Mesenteric fat pad (tissue), 1 donor: Measurements from ENCODE around the gene DNM2. TPM values are rescaled to one million over a fixed set of nuclear protein-coding genes. Genes with fewer than 3 reads are reported as not detected.
A peak's percentile ranks its signal among the peaks of the same experiment; 100 is the strongest.
"Not testable (repeated sequence)": the region's sequence is repeated elsewhere in the genome, so short reads cannot be mapped to it uniquely, and the experiment has no call there.

Source experiments
- DNase-seq: peaks from one replicate; pipeline ENCODE4 v3.0.0-alpha.2; 2020; ENCODE audit warnings: low spot score
- total RNA-seq: library from RNA; stranded (reverse); fragmentation: NEBNext Ultra II Directional; extraction: Animal tissue kit (Norgen Biotek cat#: 25700); gene quantifications from one replicate; pipeline ENCODE4 v1.2.1, GENCODE V29; 2021
- donor health status: DM: yes; HTN: yes; CAD: no.

Gene DNM2
- total RNA-seq, 1 donor from 2014 or later, result 134 TPM

DNA sequence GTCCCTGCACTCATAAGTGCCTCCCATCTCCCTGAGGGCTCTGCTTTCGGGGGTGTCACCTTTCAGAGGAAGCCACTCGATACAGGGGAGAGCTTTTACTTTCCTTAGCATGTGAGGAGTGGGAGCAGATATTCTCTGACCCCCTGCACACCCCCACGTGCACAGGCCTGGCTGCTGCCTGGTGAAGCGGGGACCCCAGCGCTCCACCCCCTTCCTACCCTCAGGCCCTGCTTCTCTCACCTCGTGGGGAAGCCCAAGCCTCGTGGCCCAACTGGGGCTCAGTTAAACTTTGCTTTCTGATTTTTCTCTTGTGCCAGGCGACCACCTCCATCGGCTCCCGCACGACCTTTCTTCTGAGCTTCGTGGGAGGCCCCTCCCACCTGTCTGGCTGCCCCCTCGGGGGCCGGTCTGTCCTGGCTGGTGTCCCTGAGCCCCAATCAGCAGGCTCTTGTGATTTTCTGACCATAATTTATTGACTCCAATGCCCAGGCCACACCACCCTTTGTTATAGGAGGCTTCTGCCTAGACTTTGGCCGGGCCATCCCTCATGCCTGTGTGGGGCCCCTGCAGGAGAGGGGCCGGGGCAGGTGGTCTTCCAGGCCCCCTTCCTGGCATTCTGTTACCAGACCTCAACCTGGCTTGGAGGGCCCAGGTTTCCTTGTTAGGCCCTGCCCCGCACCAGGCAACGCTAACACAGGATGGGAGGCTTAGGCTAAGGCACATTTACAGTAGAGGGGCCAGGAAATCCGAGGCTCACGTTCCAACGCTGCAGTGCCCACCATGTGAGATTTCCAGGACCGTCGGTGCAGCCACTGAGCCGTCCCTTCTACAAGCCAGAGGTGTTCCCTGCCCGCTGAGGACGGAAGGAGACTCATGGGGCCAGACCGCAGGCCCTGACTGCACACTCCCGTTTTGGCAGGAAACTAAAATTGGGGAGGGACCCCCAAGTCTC is 114.4 kb downstream of the DNM2 start:
- DNase-seq, result no peak

DNA sequence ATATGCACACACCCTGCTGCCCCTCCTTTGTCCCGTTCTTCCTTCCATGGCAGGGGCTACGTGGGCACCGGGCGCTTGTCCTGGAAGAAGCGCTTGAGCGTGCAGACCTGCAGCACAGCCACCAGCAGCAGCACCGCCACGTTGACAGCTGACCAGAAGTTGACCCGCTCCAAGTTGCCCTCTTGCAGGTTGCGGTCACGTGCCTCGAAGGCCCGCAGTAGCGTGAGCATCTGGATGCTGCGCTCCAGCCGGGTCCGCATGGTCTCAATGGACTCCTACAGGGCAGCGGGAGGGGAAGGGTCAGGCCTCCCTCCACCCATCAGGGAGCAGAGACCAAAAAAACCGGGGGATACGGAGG is 115.0 kb downstream of the DNM2 start:
- DNase-seq, result no peak

DNA sequence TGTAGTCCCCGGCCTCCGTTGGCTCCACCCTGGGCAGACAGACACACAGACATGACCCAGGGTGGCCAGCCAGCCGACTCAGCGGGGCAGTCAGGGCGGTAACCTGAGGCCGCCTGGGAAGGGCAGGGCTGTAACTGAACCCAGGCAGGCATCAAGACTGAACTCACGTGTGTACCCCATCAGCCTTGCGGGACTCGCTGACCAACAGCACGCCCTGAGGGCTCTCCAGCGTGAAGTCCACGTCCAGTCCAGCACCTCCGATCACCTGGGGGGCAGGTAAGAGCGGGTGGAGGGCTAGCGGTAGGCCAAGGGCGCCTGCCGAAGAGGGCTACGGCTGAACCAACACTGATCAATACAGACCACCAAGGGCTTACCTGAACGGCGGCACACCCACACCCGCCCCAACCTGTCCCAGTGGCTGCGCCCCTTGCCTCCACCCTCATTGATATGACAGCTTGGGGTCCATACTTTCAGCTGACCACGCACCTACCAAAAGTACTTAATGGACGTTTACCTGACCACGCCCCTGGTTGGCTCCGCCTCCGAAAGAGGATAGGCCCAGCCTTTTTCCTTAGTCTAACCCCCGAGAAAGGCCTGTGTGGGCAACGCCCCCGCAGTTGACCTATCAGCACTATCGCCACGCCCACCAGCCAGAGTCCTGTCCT is 117.3 kb downstream of the DNM2 start:
- DNase-seq, result no peak

DNA sequence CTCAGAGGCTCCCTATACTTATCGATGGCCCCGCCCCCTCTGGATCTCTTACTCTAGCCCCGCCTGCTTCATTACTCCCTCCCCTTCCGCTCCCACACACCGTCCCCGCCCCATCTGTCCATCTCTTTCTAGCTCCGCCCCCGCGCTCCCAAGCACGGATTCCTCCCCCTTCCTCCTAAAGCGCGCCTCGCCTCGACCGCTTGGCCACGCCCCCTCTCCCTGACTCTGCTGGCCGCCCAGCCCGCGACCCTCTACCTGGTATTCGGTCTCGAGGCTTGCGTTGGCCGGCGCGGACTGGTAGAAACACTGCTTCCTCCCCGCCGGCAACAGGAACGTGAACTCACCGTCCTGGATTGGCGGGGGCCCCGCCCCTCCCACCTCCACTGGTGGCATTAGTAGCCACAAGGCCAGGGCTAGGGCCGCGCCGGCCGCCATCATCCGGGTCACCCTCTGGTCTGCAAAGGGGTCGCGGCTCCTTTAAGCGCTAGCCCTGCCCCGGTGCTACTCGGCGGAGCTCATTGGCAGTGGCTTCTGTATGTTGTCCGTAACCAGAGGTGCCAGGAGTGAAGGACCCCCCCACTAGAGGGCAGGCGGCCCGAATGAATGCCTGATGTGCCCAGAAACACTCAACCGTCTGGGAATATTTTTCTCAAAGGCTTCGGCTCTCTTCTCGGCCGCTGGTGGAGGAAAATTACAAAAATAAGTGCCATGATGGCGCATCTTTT is 118.0 kb downstream of the DNM2 start, which contains the start of gene TMED1:
Gene TMED1 (minus strand): TSS at position 459 of the 725 bp plus-strand sequence. CDS start 21 bp downstream, at position 438.
- peak; percentile 99 for DNase-seq

DNA sequence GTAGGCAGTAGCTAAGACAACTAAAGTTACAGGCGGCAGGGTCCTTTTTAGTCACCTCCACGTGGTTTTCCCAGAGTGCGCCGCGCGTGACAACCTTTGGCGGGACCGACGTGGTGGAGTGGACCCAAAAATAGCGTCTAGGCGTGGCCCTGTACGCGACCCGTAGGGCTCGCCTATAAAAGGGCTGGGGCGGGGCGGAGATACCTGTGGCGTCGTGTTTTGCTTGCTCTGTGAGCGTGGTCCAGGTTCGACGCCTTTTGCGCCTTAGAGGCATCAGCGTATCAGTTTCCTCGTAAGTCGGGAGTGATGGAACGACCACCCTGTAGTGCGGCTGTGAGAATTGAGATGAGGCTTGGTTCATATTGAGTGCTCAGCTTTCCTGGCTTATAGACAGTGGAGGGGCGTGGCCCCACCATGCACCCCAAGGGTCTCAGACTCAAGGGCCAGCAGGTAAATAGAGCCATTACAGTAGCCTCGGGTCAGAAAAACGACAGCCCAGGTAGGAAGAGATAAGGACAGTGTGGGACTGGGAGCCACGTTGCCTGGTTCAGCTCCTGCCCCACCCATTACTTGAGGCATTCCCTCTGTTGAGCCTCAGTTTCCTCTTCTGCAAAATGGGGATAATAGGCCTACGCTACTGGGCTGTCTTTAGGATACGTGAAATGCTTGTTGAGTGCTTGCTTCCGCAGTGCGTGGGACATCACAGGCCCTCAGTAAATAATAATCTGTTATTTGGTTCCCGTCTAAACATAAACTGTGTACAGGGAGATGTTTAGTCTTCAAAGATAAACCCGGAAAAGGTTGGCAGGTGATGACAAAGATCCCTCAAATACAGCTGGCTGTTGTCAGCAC is 118.8 kb downstream of the DNM2 start:
- no peak for DNase-seq

DNA sequence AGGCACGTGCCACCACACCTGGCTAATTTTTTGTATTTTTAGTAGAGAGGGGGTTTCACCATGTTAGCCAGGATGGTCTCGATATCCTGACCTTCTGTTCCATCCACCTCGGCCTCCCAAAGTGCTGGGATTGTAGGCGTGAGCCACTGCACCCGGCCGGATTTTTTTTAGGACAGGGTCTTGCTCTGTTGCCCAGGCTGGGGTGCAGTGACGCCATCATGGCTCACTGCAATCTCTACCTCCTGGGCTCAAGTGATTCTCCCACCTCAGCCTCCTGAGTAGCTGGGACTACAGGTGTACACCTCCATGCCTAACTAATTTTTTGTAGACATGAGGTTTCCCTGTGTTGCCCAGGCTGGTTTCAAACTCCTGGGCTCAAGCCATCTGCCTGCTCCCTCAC is 119.8 kb downstream of the DNM2 start:
- DNase-seq, result not testable (repeated sequence)

DNA sequence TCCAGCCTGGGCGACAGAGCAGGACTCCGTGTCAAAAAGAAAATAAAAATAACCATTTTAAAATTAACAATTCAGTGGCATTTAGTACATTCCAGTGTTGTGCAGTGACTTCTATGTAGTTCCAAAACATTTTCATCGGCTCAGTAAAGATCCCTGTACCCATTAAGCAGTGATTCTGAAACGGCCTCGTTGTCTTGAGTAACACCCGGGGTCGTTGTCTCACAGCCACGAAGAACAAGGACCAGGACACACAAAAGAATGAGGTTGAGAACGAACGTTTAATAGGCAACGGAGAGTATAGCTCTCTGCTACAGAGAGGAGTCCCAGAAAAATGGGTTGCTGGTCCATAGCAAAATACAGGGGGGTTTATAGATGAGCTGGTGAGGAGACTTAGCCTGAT is 120.5 kb downstream of the DNM2 start:
- no peak for DNase-seq

DNA sequence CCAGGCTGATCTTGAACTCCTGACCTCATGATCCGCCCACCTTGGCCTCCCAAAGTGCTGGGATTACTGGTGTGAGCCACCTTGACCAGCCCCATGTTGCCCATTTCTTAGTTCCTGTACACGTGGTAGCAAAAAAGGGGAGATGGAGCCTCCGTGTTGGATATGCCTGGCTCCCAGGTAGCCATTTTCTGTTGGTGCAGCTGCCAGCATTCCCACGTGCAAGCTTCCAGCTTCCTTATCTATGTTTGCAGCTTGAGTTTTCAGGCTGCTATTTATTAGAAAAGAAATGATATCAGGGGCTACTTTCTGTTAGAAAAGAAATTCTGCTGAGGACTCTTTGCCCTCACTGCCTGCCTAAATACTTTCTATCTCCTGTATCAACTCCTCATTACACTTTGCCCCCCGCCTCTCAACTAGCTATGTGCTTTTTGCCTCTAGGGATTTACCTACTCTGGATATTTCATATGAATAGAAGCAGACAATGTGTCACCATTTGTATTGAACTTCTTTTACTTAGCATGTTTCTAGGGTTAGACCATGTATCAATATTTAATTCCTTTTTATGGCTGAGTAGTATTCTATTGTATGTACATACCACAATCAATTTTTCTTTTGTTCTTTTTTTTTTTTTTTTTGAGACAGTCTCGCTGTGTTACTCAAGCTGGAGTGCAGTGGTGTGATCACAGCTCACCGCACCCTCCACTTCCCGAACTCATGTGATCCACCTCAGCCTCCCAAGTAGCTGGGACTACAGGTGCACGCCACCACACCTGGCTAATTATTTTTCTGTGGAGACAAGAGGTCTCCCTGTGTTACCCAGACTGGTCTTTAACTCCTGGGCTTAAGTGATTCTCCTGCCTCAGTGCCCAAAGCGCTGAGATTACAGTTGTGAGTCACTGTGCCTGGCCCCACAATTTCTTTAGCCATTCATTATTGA is 121.5 kb downstream of the DNM2 start:
- DNase-seq, result no peak

DNA sequence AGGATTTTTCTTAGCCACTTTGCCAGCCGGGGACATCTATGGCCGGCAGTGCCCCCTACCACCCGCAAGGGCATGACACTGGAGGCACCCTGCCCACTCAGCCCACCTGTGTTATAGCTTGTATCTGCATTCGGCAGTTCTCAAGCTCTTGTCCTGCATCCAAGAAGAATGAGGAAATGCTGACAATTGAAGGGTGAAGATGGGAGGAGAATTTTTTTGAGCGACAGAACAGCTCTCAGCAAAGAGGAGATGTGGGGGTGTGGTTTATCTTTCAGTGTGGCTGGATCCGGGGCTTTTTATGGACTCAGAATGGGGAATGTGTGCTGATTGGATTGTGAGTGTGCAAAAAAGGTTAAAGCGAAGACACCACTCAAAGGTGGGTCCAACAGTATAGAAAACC is 124.9 kb downstream of the DNM2 start:
- DNase-seq, result no peak

DNA sequence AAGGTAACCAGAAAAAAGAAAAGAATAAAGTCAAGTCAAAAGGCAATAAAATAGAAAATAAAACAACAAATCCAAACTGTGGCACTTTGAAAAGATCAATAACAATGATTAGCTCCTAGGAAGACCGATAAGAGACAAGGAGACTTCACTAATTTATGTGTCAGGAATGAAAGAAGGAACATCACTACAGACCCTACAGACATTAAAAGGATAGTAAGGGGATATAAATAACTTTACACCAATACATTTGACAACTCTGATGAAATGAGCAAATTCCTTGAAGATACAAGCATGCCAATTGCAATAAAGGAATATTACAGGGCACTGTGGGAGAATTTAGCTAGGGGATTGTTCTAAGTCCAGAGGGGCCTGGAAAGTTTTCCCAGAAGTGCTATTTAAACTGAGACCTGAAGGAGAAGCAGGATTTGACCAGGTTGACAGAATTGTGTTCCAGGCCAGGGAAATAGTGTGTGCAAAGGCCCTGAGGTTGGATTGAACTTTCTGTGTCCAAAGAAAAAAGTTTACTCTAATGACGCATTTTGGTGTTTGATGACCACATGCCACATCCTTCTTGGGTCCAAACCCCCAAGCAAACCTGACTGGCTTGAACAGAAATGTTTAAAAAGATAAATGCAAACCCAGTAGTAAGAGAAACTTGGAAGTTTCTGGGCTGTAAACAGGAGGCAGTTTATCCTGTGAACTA is 128.8 kb downstream of the DNM2 start:
- no peak for DNase-seq

DNA sequence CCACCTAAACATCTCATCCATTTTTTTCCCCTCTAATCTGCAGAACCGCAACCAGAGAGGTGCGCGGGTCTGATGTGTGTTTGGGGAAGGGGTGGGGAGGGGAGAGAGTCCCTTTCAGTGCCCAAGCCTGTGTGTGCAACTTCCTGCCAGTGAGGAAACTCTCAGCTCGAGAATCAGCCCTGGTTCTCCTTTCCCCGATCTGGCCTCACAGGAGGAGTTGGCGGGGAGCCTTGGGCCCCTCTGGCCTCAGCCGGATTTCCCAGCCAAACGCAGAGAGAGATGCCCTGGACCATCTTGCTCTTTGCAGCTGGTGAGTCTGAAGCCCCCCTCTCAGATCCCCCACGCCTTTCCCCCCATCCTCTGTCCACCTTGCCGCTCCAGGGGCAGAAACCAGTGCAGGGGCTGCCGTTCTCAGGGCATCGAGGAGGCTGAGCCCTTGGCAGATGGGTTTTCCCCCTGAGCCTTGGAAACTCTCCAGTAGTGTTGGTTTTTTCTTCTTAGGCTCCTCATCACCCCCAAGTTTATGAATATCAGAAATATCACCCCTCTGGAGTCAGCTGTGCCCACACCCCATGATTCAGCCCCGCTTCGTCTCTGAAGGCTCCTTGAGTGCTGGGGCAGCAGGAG is 130.5 kb downstream of the DNM2 start, which contains the start of gene C19orf38:
Gene C19orf38 (plus strand): TSS at position 186 of the 627 bp plus-strand sequence. CDS start 94 bp downstream, at position 280.
- no peak for DNase-seq

DNA sequence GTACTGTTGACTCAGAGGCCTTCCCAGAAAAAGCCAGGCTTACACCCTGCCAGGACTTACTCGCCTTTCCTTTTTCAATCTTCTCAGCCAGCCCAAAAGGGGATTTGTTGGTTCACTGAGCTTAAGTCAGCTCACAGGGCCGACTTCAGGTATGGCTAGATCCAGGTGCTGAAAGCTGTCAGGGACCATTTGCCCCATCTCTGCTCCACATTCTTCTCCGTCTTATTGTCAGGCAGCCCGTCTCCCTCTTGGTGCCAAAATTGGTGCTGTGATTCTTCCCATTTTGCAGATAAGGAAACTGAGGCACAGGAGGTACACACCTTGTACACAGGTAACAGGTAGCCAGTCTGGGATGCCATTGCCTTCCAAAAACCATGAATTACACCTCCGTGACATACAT is 132.8 kb downstream of the DNM2 start:
- no peak for DNase-seq

DNA sequence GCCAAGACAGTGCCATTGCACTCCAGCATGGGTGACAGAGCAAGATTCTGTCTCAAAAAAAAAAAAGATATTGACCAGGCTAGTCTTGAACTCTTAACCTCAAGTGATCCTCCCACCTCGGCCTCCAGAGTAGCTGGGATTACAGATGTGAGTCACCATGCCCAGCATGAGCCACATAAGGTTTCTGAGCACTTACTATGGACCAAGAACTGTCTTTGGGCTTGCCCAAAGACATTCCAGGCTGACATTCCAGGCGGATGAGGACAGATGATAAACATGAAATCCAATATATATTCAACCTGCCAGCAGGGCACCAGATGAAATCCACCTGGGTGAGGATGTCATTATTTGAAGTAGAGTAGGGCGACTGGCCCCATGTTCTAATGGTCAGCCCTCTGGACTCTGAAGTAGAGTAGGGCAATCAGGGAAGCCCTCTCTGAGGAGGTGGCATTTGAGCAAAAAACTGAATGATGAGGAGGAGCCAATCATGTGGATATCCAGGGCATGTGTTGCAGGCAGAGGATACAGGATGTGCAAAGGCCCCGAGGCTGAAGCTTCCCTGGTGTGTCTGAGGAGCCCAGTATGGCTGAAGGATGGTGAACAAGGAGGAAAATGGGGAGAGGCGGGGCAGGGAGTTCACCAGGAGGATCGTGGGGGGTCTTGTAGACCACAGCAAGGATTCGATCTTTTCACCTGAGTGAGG is 134.4 kb downstream of the DNM2 start:
- DNase-seq, result no peak

DNA sequence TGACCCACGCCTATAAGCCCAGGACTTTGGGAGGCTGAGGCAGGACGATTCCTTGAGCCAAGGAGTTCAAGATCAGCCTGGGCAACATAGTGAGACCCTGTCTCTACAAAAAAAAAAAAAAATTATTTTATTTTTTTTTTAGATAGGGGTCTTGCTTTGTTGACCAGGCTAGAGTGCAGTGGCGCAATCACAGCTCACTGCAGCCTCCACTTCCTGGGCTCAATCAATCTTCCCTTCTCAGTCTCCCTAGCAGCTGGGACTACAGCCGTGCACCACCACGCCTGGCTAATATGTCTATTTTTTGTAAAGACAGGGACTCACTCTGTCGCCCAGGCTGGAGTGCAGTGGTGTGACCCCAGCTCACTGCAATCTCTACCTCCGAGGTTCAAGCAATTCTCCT is 135.1 kb downstream of the DNM2 start:
- no peak for DNase-seq

DNA sequence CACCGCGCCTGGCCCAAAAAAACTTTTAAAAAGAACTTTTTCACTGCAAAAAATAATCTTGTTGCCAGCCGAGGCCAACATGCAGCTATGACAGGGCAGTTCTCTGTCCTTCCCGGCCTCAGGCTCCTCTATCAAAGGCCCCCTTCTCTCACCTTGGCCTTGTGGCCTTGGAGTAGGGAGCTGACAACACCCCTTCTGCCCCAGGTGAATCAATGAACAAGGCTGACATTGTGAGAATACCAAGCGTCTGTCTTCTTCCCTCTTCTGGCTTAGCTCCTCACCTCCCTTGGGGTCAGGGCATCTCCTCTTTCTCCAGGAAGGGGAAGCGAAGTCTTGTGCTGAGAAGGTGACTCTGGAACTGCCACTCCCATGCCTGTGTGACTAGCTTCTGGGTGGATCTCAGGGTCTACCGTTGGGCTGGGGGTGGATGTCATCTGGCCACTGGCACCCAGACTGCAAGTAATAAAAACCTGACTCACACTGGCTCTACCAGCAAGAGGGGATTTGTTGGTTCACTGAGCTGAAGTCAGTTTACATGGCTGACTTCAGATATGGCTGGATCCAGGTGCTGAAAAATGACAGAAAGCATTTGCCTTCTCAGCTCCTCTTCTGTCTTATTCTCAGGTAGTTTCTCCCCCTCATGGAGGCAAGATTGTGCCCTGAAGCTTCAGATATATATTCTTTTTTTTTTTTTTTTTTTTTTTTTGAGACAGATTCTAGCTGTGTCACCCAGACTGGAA is 136.6 kb downstream of the DNM2 start:
- no peak for DNase-seq

DNA sequence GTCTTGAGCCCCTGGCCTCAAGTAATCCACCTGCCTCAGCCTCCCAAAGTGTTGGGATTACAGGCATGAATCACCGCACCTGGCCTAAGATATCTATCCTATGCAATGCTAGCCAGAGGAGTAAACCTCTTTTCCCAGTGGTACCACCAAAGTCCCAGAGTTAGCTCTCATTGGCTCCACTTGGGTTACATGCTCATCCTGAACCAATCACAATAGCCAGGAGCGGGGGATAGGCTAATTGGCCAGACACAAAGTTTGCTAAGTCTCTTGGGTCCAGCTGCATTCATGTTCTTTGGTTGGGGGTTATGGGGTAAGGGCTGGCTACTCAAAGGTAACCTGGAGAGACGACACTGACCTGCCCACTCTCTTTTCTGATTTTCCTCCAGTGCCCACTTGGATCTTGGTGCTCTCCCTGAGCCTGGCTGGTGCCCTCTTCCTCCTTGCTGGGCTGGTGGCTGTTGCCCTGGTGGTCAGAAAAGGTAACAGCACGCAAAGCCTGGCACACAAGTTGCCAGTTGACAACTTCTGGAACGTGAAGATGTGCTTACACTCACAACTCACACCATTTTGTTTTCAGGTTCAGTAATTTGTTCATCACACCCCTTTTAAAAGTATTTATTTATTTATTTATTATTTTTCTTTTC is 138.1 kb downstream of the DNM2 start:
- no peak for DNase-seq

DNA sequence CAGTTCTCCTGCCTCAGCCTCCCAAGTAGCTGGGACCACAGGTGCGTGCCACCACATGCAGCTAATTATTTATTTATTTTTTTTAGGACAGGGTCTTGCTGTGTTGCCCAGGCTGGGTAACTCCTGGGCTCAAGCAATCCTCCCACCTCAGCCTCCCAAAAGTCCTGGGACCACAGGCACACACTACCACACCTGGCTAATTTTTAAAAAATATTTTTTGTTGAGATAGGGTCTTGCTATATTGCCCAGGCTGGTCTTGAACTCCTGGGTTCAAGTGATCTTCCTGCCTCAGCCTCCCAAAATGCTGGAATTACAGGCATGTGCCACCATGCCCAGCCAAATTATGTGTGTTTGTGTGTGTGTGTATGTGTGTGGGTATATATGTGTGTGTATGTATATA is 139.0 kb downstream of the DNM2 start:
- DNase-seq, result not testable (repeated sequence)
